T47D (cell line): ENCODE measurements around the gene ATP5IF1.

Experiments
- DNase-seq, 2 experiments: peaks; one replicate each; pipeline versions ENCODE4 v3.0.0 to v3.0.0-alpha.2; 2011 to 2012; ENCODE audit warnings: low read depth in 1 of 2, low spot score in 1 of 2
- JUND ChIP-seq: IDR thresholded peaks from 2 replicates; pipeline ENCODE4 v1.6.1; 2012; ENCODE audit warnings: low read depth
- in situ Hi-C: cut with HindIII; loops from 2 replicates; pipeline ENCODE4 v1.10.0; 2016; ENCODE audit warnings: low sequenced_read_pairs, low pct_unique_long_range_greater_than_20kb

The ATP5IF1 gene

DNA sequence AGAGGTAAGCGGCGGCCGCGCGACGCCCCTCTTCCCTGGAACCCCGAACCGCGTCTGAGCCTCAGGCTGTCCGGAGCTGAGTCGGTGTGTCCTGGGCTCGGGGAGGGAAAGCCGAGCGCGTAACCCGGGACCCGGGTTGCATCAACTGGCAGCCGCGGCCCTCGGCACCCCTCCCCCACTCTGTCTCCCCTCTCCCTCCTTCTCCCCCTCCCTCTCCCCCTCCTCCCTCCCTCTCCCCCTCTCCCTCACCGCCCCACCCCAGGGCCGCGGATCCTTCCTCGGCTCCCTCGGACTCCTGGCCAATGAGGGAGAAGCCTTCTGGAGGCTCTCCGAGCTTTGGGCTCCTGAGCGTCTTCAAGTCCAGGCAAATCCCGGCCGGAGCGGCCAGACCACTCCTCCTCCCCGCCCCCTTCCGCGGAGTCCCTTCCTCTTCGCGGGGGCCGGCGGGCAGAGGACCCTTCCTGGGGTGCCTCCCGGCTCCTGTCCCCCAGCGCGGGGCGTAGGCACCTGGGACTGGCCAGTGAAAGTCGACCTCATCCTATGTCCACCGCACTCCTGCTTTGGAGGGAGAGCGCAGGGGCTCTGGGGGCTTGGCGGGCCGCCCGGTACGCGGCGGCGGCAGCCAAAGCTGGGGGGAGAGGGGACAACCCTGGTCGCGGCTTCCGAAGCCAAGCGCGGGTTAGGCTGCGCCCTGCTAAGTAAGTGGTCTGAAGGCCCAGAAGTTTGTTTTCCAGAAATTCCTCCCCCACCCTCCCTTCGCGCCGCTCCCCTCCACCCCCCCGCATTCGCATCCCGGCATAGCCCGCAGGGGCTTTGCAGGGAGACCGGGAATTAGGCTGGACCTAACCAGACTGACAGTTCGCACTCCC, 24.2 kb downstream of the ATP5IF1 start:
- in situ Hi-C loops = no loop called here
- DNase-seq = peak; percentile 47 to 88
- TF ChIP-seq JUND = no peak

GRCh38 chr1:28260803-28261174, 24.9 kb downstream of the ATP5IF1 start:
- DNase-seq = no peak
- TF ChIP-seq JUND = no peak
- in situ Hi-C loops = no loop called here

GRCh38 chr1:28264897-28265296, 29.0 kb downstream of the ATP5IF1 start:
- no peak for DNase-seq
- TF ChIP-seq JUND = no peak
- in situ Hi-C loops = no loop called here

DNA sequence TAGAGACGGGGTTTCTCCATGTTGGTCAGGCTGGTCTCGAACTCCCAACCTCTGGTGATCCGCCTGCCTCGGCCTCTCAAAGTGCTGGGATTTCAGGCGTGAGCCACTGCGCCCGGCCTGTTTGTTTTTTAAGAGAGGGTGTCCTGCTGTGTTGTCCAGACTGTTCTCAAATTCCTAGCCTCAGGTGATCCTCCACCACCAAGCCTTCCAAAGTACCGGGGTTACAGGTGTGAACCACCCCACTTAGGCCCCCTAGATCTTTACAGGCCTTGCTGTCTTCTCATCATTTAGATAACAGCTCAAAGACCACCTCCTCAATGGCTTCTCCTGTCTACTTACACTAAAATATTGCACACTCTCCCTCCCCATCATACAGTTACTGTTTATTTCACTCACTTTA, 29.7 kb downstream of the ATP5IF1 start:
- no peak for DNase-seq
- TF ChIP-seq JUND = no peak
- in situ Hi-C loops = no loop called here

GRCh38 chr1:28266920-28267322, 31.0 kb downstream of the ATP5IF1 start:
- in situ Hi-C loops = no loop called here
- no peak for TF ChIP-seq JUND
- no peak for DNase-seq

- in situ Hi-C loops = no loop called here
- DNase-seq = no peak
Measured at GRCh38 chr1:28267633-28268032, 31.7 kb downstream of the ATP5IF1 start.

GRCh38 chr1:28269529-28269928, 33.6 kb downstream of the ATP5IF1 start:
- no peak for TF ChIP-seq JUND
- in situ Hi-C loops = no loop called here
- DNase-seq = no peak

More at GRCh38 chr1:28267633-28268032, 31.7 kb downstream of the ATP5IF1 start:
- TF ChIP-seq JUND = no peak

- no peak for DNase-seq
- TF ChIP-seq JUND = no peak
- in situ Hi-C loops = no loop called here
Measured at GRCh38 chr1:28272215-28272852, 36.4 kb downstream of the ATP5IF1 start.

- in situ Hi-C loops = no loop called here
- TF ChIP-seq JUND = no peak
Measured at GRCh38 chr1:28273216-28273860, 37.4 kb downstream of the ATP5IF1 start.

GRCh38 chr1:28278763-28279162, 42.8 kb downstream of the ATP5IF1 start:
- in situ Hi-C loops = no loop called here
- DNase-seq = no peak
- TF ChIP-seq JUND = no peak

More at GRCh38 chr1:28273216-28273860, 37.4 kb downstream of the ATP5IF1 start:
- DNase-seq = no peak

DNA sequence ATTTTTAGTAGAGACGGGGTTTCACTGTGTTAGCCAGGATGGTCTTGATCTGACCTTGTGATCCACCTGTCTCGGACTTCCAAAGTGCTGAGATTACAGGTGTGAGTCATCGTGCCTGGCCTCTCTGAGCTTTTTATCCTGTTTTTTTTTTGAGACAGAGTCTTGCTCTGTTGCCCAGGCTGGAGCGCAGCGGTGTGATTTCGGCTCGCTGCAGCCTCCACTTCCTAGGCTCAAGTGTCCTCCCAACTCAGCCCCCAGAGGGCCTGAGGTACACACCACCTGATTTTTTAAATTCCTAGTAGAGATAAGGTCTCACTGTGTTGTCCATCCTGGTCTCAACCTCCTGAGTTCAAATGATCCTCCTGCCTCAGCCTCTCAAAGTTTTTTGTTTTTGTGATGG, 43.8 kb downstream of the ATP5IF1 start:
- no peak for TF ChIP-seq JUND

GRCh38 chr1:28280501-28280900, 44.6 kb downstream of the ATP5IF1 start:
- no peak for TF ChIP-seq JUND
- in situ Hi-C loops = no loop called here
- no peak for DNase-seq

More for the DNA sequence above, 43.8 kb downstream of the ATP5IF1 start:
- in situ Hi-C loops = no loop called here
- DNase-seq = no peak

- DNase-seq = no peak
- in situ Hi-C loops = no loop called here
- TF ChIP-seq JUND = no peak
Measured at GRCh38 chr1:28280977-28281381, 45.1 kb downstream of the ATP5IF1 start.
